ENCODE results near the gene IQCH. TPM values are rescaled to one million over a fixed set of nuclear protein-coding genes. Genes with fewer than 3 reads are reported as not detected.
"Not testable (repeated sequence)": the region's sequence is repeated elsewhere in the genome, so short reads cannot be mapped to it uniquely, and the experiment has no call there.

Gene IQCH
- total and polyA plus RNA-seq, 2 experiments from 2014 or later, result 1.7 to 4.6 TPM

GRCh38 chr15:67244971-67245478 lies 9.6 kb upstream of the IQCH start:
- no peak overlapping the region for H3K27ac Mint-ChIP-seq
- peaks cover 31% of the 10 kb centered on the region for H3K4me1 Mint-ChIP-seq
- Histone ChIP-seq H3K4me3 (no peak overlapping the region), H3K27me3 (ENCODE audit: insufficient read depth) (no peaks in the 10 kb centered on the region), H3K27ac (ENCODE audit: low read depth) (no peak overlapping the region), H4K20me1 (replicated peaks; ENCODE audit: insufficient read depth) (peaks cover 2% of the 10 kb centered on the region), H2AFZ (no peak overlapping the region), H3K79me2 (replicated peaks; ENCODE audit: insufficient read depth) (peaks cover 92% of the 10 kb centered on the region), H3K4me2 (no peak overlapping the region), H3K4me1 (ENCODE audit: insufficient read depth) (peaks cover 18% of the 10 kb centered on the region), H3K36me3 (ENCODE audit: insufficient read depth) (no peaks in the 10 kb centered on the region), H3F3A (replicated peaks; ENCODE audit: low read depth) (no peaks in the 10 kb centered on the region), H3K9me2 (ENCODE audit: insufficient read depth) (no peaks in the 10 kb centered on the region)
- H3K9me3 Mint-ChIP-seq, result peaks cover 10% of the 10 kb centered on the region
- peaks cover 33% of the 10 kb centered on the region for H3K36me3 Mint-ChIP-seq (ENCODE audit: low read depth)
- H3K27me3 Mint-ChIP-seq (ENCODE audit: insufficient read depth, low read depth, poor library complexity), result no peaks in the 10 kb centered on the region
- ATAC-seq (no peak), DNase-seq (ENCODE audit: low spot score) (no peak)
- TF ChIP-seq ETS1 (IDR thresholded peaks at IDR 0.05) (no peak), POLR2AphosphoS5 (IDR thresholded peaks at IDR 0.05; ENCODE audit: low read depth) (no peak), EZH2 (IDR thresholded peaks at IDR 0.05; ENCODE audit: low read depth, unreplicated experiment) (no peak), ZNF331 (CRISPR knock-in tag; IDR thresholded peaks at IDR 0.05; ENCODE audit: low read depth) (no peak), ZNF462 (CRISPR knock-in tag; IDR thresholded peaks at IDR 0.05) (no peak), EZH2phosphoT487 (IDR thresholded peaks at IDR 0.05; ENCODE audit: unreplicated experiment) (no peak), JUNB (IDR thresholded peaks at IDR 0.05; ENCODE audit: unreplicated experiment) (no peak), ZNF114 (CRISPR knock-in tag; IDR thresholded peaks at IDR 0.05) (no peak)
- no peak overlapping the region for H3K4me3 Mint-ChIP-seq

- peaks cover 33% of the 10 kb centered on the region for H3K36me3 Mint-ChIP-seq (ENCODE audit: low read depth)
- H3K79me2 ChIP-seq (replicated peaks; ENCODE audit: insufficient read depth), result peaks cover 99% of the 10 kb centered on the region
- not testable (repeated sequence) for H3K4me3 ChIP-seq; H2AFZ ChIP-seq; H3K36me3 ChIP-seq (ENCODE audit: insufficient read depth); H3K27ac ChIP-seq (ENCODE audit: low read depth); H4K20me1 ChIP-seq (replicated peaks; ENCODE audit: insufficient read depth); H3K4me3 Mint-ChIP-seq; H3F3A ChIP-seq (replicated peaks; ENCODE audit: low read depth); H3K4me2 ChIP-seq; H3K27me3 ChIP-seq (ENCODE audit: insufficient read depth); H3K27me3 Mint-ChIP-seq (ENCODE audit: insufficient read depth, low read depth, poor library complexity); H3K9me2 ChIP-seq (ENCODE audit: insufficient read depth); H3K27ac Mint-ChIP-seq; DNase-seq (ENCODE audit: low spot score); ATAC-seq; H3K9me3 Mint-ChIP-seq
- H3K4me1 ChIP-seq (ENCODE audit: insufficient read depth), result peaks cover 12% of the 10 kb centered on the region
- H3K4me1 Mint-ChIP-seq, result peaks cover 18% of the 10 kb centered on the region
Observed at GRCh38 chr15:67246606-67247005, 8.0 kb upstream of the IQCH start.
